Measurements from ENCODE around the gene PARN. TPM values are rescaled to one million over a fixed set of nuclear protein-coding genes. Genes with fewer than 3 reads are reported as not detected.

Gene PARN
- total and polyA plus RNA-seq, 2 of the 4 experiments (the other 2 are of a cell fraction), result 24.6 to 25.1 TPM

- H2BK20ac ChIP-seq (ENCODE audit: low read depth, low read length), result no peak overlapping the region
- no peaks in the 10 kb centered on the region for H4K20me1 ChIP-seq (ENCODE audit: insufficient read depth, low read length)
- H3K27me3 ChIP-seq (ENCODE audit: control insufficient read depth, insufficient read depth, low read length), result no peaks in the 10 kb centered on the region
- H4K91ac ChIP-seq (ENCODE audit: insufficient read depth, low read depth, low read length), result no peak overlapping the region
- no peak overlapping the region for H2BK120ac ChIP-seq (ENCODE audit: low read depth, low read length)
- no peak overlapping the region for H3K14ac ChIP-seq (replicated peaks; ENCODE audit: low read depth, low read length)
- H2AFZ ChIP-seq (replicated peaks; ENCODE audit: low read length, poor library complexity), result no peak overlapping the region
- H3K9me3 ChIP-seq (ENCODE audit: control insufficient read depth, insufficient read depth, low read length), result no peaks in the 10 kb centered on the region
- peaks cover 4 to 13% of the 10 kb centered on the region in 2 experiments; a peak in 2 of 4 replicates for H3K79me1 ChIP-seq (ENCODE audit: low read depth in 1 of 2, low read length in 2 of 2)
- dilution Hi-C loops (cut with HindIII; ENCODE audit: low sequenced_read_pairs, unreplicated experiment) (no loop called here), in situ Hi-C loops (cut with MboI; ENCODE audit: low sequenced_read_pairs) (no loop called here), intact Hi-C loops (cut with micrococcal nuclease) (no loop called here)
- ChIA-PET CTCF (no interaction called here), POLR2A (ENCODE audit: unreplicated experiment) (no interaction called here)
- H2BK5ac ChIP-seq (ENCODE audit: low read depth, low read length, poor library complexity, severe bottlenecking), result no peak overlapping the region
- no peak overlapping the region for H4K8ac ChIP-seq (ENCODE audit: low read depth in 2 of 2, low read length in 2 of 2)
- no peak overlapping the region for H2AK5ac ChIP-seq (ENCODE audit: low read depth, low read length)
- TF ChIP-seq SMC3 (IDR thresholded peaks at IDR 0.05; ENCODE audit: low read depth, low read length), result no peak
- no peak for TF ChIP-seq BHLHE40 (IDR thresholded peaks at IDR 0.05; ENCODE audit: low read depth, low read length)
- TF ChIP-seq RFX5 (IDR thresholded peaks at IDR 0.05; ENCODE audit: low read depth, low read length), result no peak
- 0 out of 2 replicates have a peak, but pooled peaks have one; percentile 17 for TF ChIP-seq MAFK (IDR thresholded peaks at IDR 0.05; ENCODE audit: low read depth, low read length)
- TF ChIP-seq, protein P1, sequence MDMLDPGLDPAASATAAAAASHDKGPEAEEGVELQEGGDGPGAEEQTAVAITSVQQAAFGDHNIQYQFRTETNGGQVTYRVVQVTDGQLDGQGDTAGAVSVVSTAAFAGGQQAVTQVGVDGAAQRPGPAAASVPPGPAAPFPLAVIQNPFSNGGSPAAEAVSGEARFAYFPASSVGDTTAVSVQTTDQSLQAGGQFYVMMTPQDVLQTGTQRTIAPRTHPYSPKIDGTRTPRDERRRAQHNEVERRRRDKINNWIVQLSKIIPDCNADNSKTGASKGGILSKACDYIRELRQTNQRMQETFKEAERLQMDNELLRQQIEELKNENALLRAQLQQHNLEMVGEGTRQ (IDR thresholded peaks at IDR 0.05; ENCODE audit: low read depth, low read length), result no peak
- no peak for TF ChIP-seq RCOR1 (IDR thresholded peaks at IDR 0.05; ENCODE audit: insufficient replicate concordance, low read length)
- no peak for TF ChIP-seq RAD21 (IDR thresholded peaks at IDR 0.05; ENCODE audit: low read length)
- TF ChIP-seq NFE2L2 (IDR thresholded peaks at IDR 0.05; ENCODE audit: low read depth, low read length), result no peak
- no peak overlapping the region for H3K23ac ChIP-seq (ENCODE audit: low read depth, low read length)
- BruUV-seq (replicated peaks), result no TSS peak
- no peak for DNase-seq
- no peak overlapping the region for H4K5ac ChIP-seq (ENCODE audit: low read depth, low read length)
- no peak overlapping the region for H3K4ac ChIP-seq (ENCODE audit: low read depth, low read length)
- no peak overlapping the region for H3K4me3 ChIP-seq (ENCODE audit: insufficient read depth, low read depth, low read length)
- H3K36me3 ChIP-seq (ENCODE audit: control insufficient read depth, insufficient read depth, low read length), result peaks cover 2% of the 10 kb centered on the region; the same call in 1 of the 2 replicates
- peaks cover 8% of the 10 kb centered on the region for H3K4me1 ChIP-seq (ENCODE audit: control insufficient read depth, insufficient read depth, low read length)
- H3K18ac ChIP-seq (ENCODE audit: low read depth, low read length), result no peak overlapping the region
- H3K9ac ChIP-seq (ENCODE audit: low read depth, low read length), result no peak overlapping the region
- no peak overlapping the region for H3K56ac ChIP-seq (ENCODE audit: extremely low read depth, insufficient read depth, low read length)
- no peak overlapping the region for H3K4me2 ChIP-seq (ENCODE audit: low read depth, low read length)
- no peak overlapping the region for H3K27ac ChIP-seq (ENCODE audit: insufficient read depth, low read length)
- WGBS, 2 experiments (ENCODE audit: extremely low coverage in 2 of 2, insufficient read length in 1 of 2), result no CpG with 5 or more reads among the region's 7 CpGs
- H2AK9ac ChIP-seq (replicated peaks; ENCODE audit: low read depth, low read length, poor library complexity), result peak overlapping the region; percentile 46
- no peak overlapping the region for H2BK15ac ChIP-seq (ENCODE audit: low read depth, low read length)
- no peak for ATAC-seq (ENCODE audit: low read depth)
- peaks cover 11% of the 10 kb centered on the region for H3K9me1 ChIP-seq (ENCODE audit: insufficient read depth, low read length)
These were observed 133.9 kb downstream of the PARN start for GRCh38 chr16:14496047-14496770.
